ENCODE measurements around the gene CRTC3. TPM values are rescaled to one million over a fixed set of nuclear protein-coding genes. Genes with fewer than 3 reads are reported as not detected.

CRTC3 gene
- total and polyA plus RNA-seq, 4 donors: 5.1 to 16.8 (median 7.6) TPM

DNA sequence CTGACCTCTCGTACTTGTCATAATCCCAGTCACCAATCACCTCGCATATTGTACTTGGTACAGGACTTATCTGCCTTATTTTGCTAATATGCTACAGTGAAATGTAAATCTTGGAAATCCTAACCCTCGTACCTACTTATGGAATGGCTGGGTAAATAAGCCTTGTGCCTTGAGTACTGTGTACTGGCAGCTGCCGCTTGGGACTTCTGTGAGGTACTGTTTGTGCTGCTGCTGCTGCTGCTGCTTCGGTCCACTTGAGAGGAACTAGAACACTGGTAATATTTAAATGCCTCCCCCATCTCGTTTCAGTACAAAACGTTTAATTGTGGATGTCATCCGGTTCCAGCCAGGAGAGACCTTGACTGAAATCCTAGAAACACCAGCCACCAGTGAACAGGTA is 42.5 kb upstream of the CRTC3 start:
- H3K27ac ChIP-seq (ENCODE audit: low read depth in 1 of 2, low read length in 2 of 2): no peak overlapping the region

DNA sequence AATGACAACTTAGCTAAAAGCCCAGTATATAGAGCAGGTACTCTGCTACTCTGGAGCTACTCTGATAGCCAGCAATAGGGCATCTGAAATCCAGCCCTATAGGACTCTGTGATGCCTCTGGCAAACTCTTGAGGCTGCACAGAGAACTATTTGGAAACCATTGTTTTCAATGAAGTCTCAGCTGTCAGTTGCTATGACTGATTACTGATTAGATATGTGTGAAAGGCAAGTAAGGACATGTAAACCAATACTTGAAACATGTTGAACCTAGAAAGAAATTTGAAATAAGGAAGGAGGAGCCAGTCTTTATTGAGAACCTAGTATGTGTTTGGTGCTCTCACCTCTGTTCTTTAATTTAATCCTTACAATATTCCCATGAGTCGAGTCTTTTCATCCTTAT is 40.2 kb upstream of the CRTC3 start:
- 94% methylated on average over 1 of the region's 1 CpG for WGBS

More for the DNA sequence above, 42.5 kb upstream of the CRTC3 start:
- WGBS: 96% methylated on average over 8 of the region's 8 CpGs
- H3K36me3 ChIP-seq (ENCODE audit: control insufficient read depth in 4 of 4, insufficient read depth in 3 of 4, low read depth in 1 of 4, low read length in 3 of 4): peaks cover 4 to 25% (median 19%) of the 10 kb centered on the region in 4 donors
- H3K4me3 ChIP-seq (ENCODE audit: low read depth in 1 of 3, low read length in 3 of 3): no peak overlapping the region
- TF ChIP-seq JUND (IDR thresholded peaks at IDR 0.05): no peak
- H3K4me1 ChIP-seq (ENCODE audit: control insufficient read depth in 4 of 4, insufficient read depth in 4 of 4, low read length in 3 of 4): peaks cover 0 to 2% (median 0%) of the 10 kb centered on the region in 4 donors
- no peak overlapping the region for H3K9ac ChIP-seq (ENCODE audit: low read depth in 1 of 2, low read length in 2 of 2)
- no peaks in the 10 kb centered on the region for H3K9me3 ChIP-seq (ENCODE audit: control insufficient read depth in 4 of 4, low read length in 3 of 4)
- no peak for DNase-seq (ENCODE audit: low spot score)
- H3K27me3 ChIP-seq (ENCODE audit: control insufficient read depth in 4 of 4, insufficient read depth in 4 of 4, low read length in 3 of 4): no peaks in the 10 kb centered on the region

More for the DNA sequence above, 40.2 kb upstream of the CRTC3 start:
- no peak overlapping the region for H3K9ac ChIP-seq (ENCODE audit: low read depth in 1 of 2, low read length in 2 of 2)
- no peak for DNase-seq (ENCODE audit: low spot score)
- H3K4me3 ChIP-seq (ENCODE audit: low read depth in 1 of 3, low read length in 3 of 3): no peak overlapping the region
- no peak overlapping the region for H3K27ac ChIP-seq (ENCODE audit: low read depth in 1 of 2, low read length in 2 of 2)
- peaks cover 0 to 2% (median 0%) of the 10 kb centered on the region in 4 donors for H3K4me1 ChIP-seq (ENCODE audit: control insufficient read depth in 4 of 4, insufficient read depth in 4 of 4, low read length in 3 of 4)
- H3K27me3 ChIP-seq (ENCODE audit: control insufficient read depth in 4 of 4, insufficient read depth in 4 of 4, low read length in 3 of 4): no peaks in the 10 kb centered on the region
- peaks cover 4 to 26% (median 18%) of the 10 kb centered on the region in 4 donors for H3K36me3 ChIP-seq (ENCODE audit: control insufficient read depth in 4 of 4, insufficient read depth in 3 of 4, low read depth in 1 of 4, low read length in 3 of 4)
- TF ChIP-seq EGR1 (IDR thresholded peaks at IDR 0.05; ENCODE audit: low read depth in 2 of 2) (no peak), RXRA (IDR thresholded peaks at IDR 0.05) (no peak), TAF1 (conservative IDR thresholded peaks at IDR 0.05) (no peak), FOXA2 (IDR thresholded peaks at IDR 0.05) (no peak), RAD21 (IDR thresholded peaks at IDR 0.05) (no peak), JUND (IDR thresholded peaks at IDR 0.05) (no peak), HNF4G (IDR thresholded peaks at IDR 0.05) (no peak), YY1 (IDR thresholded peaks at IDR 0.05) (no peak), GABPA (IDR thresholded peaks at IDR 0.05 in 1 of 2, conservative IDR thresholded peaks at IDR 0.05 in 1 of 2) (no peak), SP1 (IDR thresholded peaks at IDR 0.05) (no peak), FOXA1 (IDR thresholded peaks at IDR 0.05) (no peak), HNF4A (conservative IDR thresholded peaks at IDR 0.05) (no peak), NR2F2 (IDR thresholded peaks at IDR 0.05) (no peak)
- TF ChIP-seq, protein P1, sequence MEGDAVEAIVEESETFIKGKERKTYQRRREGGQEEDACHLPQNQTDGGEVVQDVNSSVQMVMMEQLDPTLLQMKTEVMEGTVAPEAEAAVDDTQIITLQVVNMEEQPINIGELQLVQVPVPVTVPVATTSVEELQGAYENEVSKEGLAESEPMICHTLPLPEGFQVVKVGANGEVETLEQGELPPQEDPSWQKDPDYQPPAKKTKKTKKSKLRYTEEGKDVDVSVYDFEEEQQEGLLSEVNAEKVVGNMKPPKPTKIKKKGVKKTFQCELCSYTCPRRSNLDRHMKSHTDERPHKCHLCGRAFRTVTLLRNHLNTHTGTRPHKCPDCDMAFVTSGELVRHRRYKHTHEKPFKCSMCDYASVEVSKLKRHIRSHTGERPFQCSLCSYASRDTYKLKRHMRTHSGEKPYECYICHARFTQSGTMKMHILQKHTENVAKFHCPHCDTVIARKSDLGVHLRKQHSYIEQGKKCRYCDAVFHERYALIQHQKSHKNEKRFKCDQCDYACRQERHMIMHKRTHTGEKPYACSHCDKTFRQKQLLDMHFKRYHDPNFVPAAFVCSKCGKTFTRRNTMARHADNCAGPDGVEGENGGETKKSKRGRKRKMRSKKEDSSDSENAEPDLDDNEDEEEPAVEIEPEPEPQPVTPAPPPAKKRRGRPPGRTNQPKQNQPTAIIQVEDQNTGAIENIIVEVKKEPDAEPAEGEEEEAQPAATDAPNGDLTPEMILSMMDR (IDR thresholded peaks at IDR 0.05; ENCODE audit: low read depth, low read length, missing input control): no peak
- TF ChIP-seq, protein P2, sequence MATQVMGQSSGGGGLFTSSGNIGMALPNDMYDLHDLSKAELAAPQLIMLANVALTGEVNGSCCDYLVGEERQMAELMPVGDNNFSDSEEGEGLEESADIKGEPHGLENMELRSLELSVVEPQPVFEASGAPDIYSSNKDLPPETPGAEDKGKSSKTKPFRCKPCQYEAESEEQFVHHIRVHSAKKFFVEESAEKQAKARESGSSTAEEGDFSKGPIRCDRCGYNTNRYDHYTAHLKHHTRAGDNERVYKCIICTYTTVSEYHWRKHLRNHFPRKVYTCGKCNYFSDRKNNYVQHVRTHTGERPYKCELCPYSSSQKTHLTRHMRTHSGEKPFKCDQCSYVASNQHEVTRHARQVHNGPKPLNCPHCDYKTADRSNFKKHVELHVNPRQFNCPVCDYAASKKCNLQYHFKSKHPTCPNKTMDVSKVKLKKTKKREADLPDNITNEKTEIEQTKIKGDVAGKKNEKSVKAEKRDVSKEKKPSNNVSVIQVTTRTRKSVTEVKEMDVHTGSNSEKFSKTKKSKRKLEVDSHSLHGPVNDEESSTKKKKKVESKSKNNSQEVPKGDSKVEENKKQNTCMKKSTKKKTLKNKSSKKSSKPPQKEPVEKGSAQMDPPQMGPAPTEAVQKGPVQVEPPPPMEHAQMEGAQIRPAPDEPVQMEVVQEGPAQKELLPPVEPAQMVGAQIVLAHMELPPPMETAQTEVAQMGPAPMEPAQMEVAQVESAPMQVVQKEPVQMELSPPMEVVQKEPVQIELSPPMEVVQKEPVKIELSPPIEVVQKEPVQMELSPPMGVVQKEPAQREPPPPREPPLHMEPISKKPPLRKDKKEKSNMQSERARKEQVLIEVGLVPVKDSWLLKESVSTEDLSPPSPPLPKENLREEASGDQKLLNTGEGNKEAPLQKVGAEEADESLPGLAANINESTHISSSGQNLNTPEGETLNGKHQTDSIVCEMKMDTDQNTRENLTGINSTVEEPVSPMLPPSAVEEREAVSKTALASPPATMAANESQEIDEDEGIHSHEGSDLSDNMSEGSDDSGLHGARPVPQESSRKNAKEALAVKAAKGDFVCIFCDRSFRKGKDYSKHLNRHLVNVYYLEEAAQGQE (IDR thresholded peaks at IDR 0.05): no peak
- TF ChIP-seq, protein P3, sequence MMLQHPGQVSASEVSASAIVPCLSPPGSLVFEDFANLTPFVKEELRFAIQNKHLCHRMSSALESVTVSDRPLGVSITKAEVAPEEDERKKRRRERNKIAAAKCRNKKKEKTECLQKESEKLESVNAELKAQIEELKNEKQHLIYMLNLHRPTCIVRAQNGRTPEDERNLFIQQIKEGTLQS (IDR thresholded peaks at IDR 0.05): no peak
- TF ChIP-seq, protein P4, sequence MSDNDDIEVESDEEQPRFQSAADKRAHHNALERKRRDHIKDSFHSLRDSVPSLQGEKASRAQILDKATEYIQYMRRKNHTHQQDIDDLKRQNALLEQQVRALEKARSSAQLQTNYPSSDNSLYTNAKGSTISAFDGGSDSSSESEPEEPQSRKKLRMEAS (IDR thresholded peaks at IDR 0.05): no peak
- TF ChIP-seq, protein P5, sequence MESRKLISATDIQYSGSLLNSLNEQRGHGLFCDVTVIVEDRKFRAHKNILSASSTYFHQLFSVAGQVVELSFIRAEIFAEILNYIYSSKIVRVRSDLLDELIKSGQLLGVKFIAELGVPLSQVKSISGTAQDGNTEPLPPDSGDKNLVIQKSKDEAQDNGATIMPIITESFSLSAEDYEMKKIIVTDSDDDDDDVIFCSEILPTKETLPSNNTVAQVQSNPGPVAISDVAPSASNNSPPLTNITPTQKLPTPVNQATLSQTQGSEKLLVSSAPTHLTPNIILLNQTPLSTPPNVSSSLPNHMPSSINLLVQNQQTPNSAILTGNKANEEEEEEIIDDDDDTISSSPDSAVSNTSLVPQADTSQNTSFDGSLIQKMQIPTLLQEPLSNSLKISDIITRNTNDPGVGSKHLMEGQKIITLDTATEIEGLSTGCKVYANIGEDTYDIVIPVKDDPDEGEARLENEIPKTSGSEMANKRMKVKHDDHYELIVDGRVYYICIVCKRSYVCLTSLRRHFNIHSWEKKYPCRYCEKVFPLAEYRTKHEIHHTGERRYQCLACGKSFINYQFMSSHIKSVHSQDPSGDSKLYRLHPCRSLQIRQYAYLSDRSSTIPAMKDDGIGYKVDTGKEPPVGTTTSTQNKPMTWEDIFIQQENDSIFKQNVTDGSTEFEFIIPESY (IDR thresholded peaks at IDR 0.05): no peak
- no peaks in the 10 kb centered on the region for H3K9me3 ChIP-seq (ENCODE audit: control insufficient read depth in 4 of 4, low read length in 3 of 4)
